IMR-90 (cell line): Measurements from ENCODE around the gene PRKAG2. TPM values are rescaled to one million over a fixed set of nuclear protein-coding genes. Genes with fewer than 3 reads are reported as not detected.
A peak's percentile ranks its signal among the peaks of the same experiment; 100 is the strongest.

Source experiments
- ATAC-seq: fragments of 200-7000 bp; cut with Tn5 transposase; 2 replicates; pipeline ENCODE4 v1.9.1; 2020; ENCODE audit warnings: low read depth, mild to moderate bottlenecking, moderate library complexity
- BruUV-seq: library from RNA; stranded (reverse); fragments of 400-500 nt; replicated peaks from 2 replicates; lab custom pipeline; 2021; lab: Mats Ljungman, UMichigan
- CTCF ChIA-PET: fragments of 300-600 bp; formaldehyde crosslinking; extraction: SDS; loops from one replicate; lab custom pipeline; 2021; ENCODE audit warnings: antibody characterized with exemption; lab: Yijun Ruan, JAX
- POLR2A ChIA-PET: fragments of 300-600 bp; sonication (Branson Sonifier 250); formaldehyde crosslinking; loops from one replicate; lab custom pipeline; 2022; ENCODE audit warnings: antibody characterized with exemption; ENCODE audit not compliant: unreplicated experiment; lab: Charles Lee
- DNase-seq: peaks from one replicate; pipeline ENCODE4 v3.0.0; 2013
- H2AFZ ChIP-seq: replicated peaks from 2 replicates; pipeline ENCODE3; 2013; ENCODE audit warnings: low read length, mild to moderate bottlenecking; ENCODE audit not compliant: poor library complexity
- H2AK5ac ChIP-seq: 2 replicates; pipeline ENCODE4 v1.6.1; 2013; ENCODE audit warnings: low read depth, low read length, inconsistent platforms
- H2AK9ac ChIP-seq: replicated peaks from 2 replicates; pipeline ENCODE3; 2013; ENCODE audit warnings: mild to moderate bottlenecking, low read depth, low read length, moderate library complexity; ENCODE audit not compliant: poor library complexity
- H2BK120ac ChIP-seq: 2 replicates; pipeline ENCODE4 v1.6.1; 2013; ENCODE audit warnings: low read depth, low read length, inconsistent platforms
- H2BK15ac ChIP-seq: 3 replicates; pipeline ENCODE4 v1.6.1; 2013; ENCODE audit warnings: low read depth, low read length, inconsistent platforms
- H2BK20ac ChIP-seq: 2 replicates; pipeline ENCODE4 v1.6.1; 2013; ENCODE audit warnings: low read depth, mild to moderate bottlenecking, inconsistent platforms, low read length, moderate library complexity
- H2BK5ac ChIP-seq: 2 replicates; pipeline ENCODE4 v1.6.1; 2013; ENCODE audit warnings: mild to moderate bottlenecking, low read depth, low read length, inconsistent platforms; ENCODE audit not compliant: poor library complexity, severe bottlenecking
- H3K14ac ChIP-seq: replicated peaks from 2 replicates; pipeline ENCODE4 v1.6.1; 2013; ENCODE audit warnings: low read depth, low read length, inconsistent platforms
- H3K18ac ChIP-seq: 2 replicates; pipeline ENCODE4 v1.6.1; 2013; ENCODE audit warnings: low read depth, low read length, control low read depth
- H3K23ac ChIP-seq: 2 replicates; pipeline ENCODE4 v1.6.1; 2013; ENCODE audit warnings: low read depth, low read length, inconsistent platforms
- H3K27ac ChIP-seq: 2 replicates; pipeline ENCODE4 v1.5.1; 2013; ENCODE audit warnings: mild to moderate bottlenecking, control low read depth, low read length; ENCODE audit not compliant: insufficient read depth
- H3K27me3 ChIP-seq: 2 replicates; pipeline ENCODE4 v1.6.1; 2013; ENCODE audit warnings: low read length; ENCODE audit not compliant: control insufficient read depth, insufficient read depth
- H3K36me3 ChIP-seq: 2 replicates; pipeline ENCODE4 v1.6.1; 2013; ENCODE audit warnings: low read length, mixed read lengths; ENCODE audit not compliant: control insufficient read depth, insufficient read depth
- H3K4ac ChIP-seq: 2 replicates; pipeline ENCODE4 v1.6.1; 2013; ENCODE audit warnings: low read depth, low read length, inconsistent platforms
- H3K4me1 ChIP-seq: 2 replicates; pipeline ENCODE4 v1.6.1; 2013; ENCODE audit warnings: low read length, mixed read lengths; ENCODE audit not compliant: control insufficient read depth, insufficient read depth
- H3K4me2 ChIP-seq: 2 replicates; pipeline ENCODE4 v1.6.1; 2013; ENCODE audit warnings: low read depth, mild to moderate bottlenecking, control low read depth, low read length, moderate library complexity
- H3K4me3 ChIP-seq: 2 replicates; pipeline ENCODE4 v1.5.1; 2013; ENCODE audit warnings: low read depth, mild to moderate bottlenecking, control low read depth, low read length, moderate library complexity; ENCODE audit not compliant: insufficient read depth
- H3K56ac ChIP-seq: 2 replicates; pipeline ENCODE4 v1.6.1; 2013; ENCODE audit warnings: low read length, inconsistent platforms; ENCODE audit not compliant: insufficient read depth; ENCODE audit errors: extremely low read depth
- H3K79me1 ChIP-seq, 2 experiments: 2 replicates each; pipeline ENCODE4 v1.6.1; 2013; ENCODE audit warnings: low read length in 2 of 2, inconsistent platforms in 1 of 2, low read depth in 1 of 2
- H3K9ac ChIP-seq: 2 replicates; pipeline ENCODE4 v1.6.1; 2013; ENCODE audit warnings: low read depth, low read length, control low read depth
- H3K9me1 ChIP-seq: 2 replicates; pipeline ENCODE4 v1.6.1; 2013; ENCODE audit warnings: low read length, inconsistent platforms; ENCODE audit not compliant: insufficient read depth
- H3K9me3 ChIP-seq: 2 replicates; pipeline ENCODE4 v1.6.1; 2013; ENCODE audit warnings: low read length; ENCODE audit not compliant: control insufficient read depth, insufficient read depth
- H4K20me1 ChIP-seq: 2 replicates; pipeline ENCODE4 v1.6.1; 2013; ENCODE audit warnings: low read length, inconsistent platforms; ENCODE audit not compliant: insufficient read depth
- H4K5ac ChIP-seq: 2 replicates; pipeline ENCODE4 v1.6.1; 2013; ENCODE audit warnings: mild to moderate bottlenecking, low read depth, low read length, control low read depth
- H4K8ac ChIP-seq, 2 experiments: 2 replicates each; pipeline ENCODE4 v1.6.1; 2013; ENCODE audit warnings: low read depth in 2 of 2, low read length in 2 of 2, control low read depth in 1 of 2, inconsistent platforms in 1 of 2
- H4K91ac ChIP-seq: 2 replicates; pipeline ENCODE4 v1.6.1; 2013; ENCODE audit warnings: low read depth, low read length, inconsistent platforms; ENCODE audit not compliant: insufficient read depth
- BHLHE40 ChIP-seq: fragments of 150-350 bp; IDR thresholded peaks from 2 replicates; pipeline ENCODE4 v1.6.1; 2016; ENCODE audit warnings: mild to moderate bottlenecking, low read depth, low read length
- CEBPB ChIP-seq: IDR thresholded peaks from 2 replicates; pipeline ENCODE4 v1.6.1; 2012; ENCODE audit warnings: low read depth, low read length, improper control_type of control experiment
- CHD1 ChIP-seq: IDR thresholded peaks from 2 replicates; pipeline ENCODE4 v1.6.1; 2012; ENCODE audit warnings: low read depth, low read length, improper control_type of control experiment
- FOS ChIP-seq: fragments of 150-350 bp; IDR thresholded peaks from 2 replicates; pipeline ENCODE4 v1.6.1; 2016; ENCODE audit warnings: low read depth, low read length
- MAFK ChIP-seq: IDR thresholded peaks from 2 replicates; pipeline ENCODE4 v1.6.1; 2012; ENCODE audit warnings: low read depth, low read length, improper control_type of control experiment
- MAZ ChIP-seq: IDR thresholded peaks from 2 replicates; pipeline ENCODE4 v1.6.1; 2012; ENCODE audit warnings: low read depth, mild to moderate bottlenecking, low read length, improper control_type of control experiment, moderate library complexity, borderline replicate concordance
- MXI1 ChIP-seq: IDR thresholded peaks from 2 replicates; pipeline ENCODE4 v1.6.1; 2012; ENCODE audit warnings: low read depth, mild to moderate bottlenecking, low read length, moderate library complexity, borderline replicate concordance
- NFE2L2 ChIP-seq: fragments of 150-350 bp; IDR thresholded peaks from 2 replicates; pipeline ENCODE4 v1.6.1; 2016; ENCODE audit warnings: low read depth, mild to moderate bottlenecking, low read length
- POLR2A ChIP-seq: IDR thresholded peaks from 2 replicates; pipeline ENCODE4 v1.6.1; 2012; ENCODE audit warnings: mild to moderate bottlenecking, low read depth, low read length
- RAD21 ChIP-seq: IDR thresholded peaks from 2 replicates; pipeline ENCODE4 v1.6.1; 2012; ENCODE audit warnings: low read length, improper control_type of control experiment
- RCOR1 ChIP-seq: IDR thresholded peaks from 2 replicates; pipeline ENCODE4 v1.6.1; 2012; ENCODE audit warnings: mild to moderate bottlenecking, low read length, improper control_type of control experiment; ENCODE audit not compliant: insufficient replicate concordance
- RFX5 ChIP-seq: IDR thresholded peaks from 2 replicates; pipeline ENCODE4 v1.8.0; 2012; ENCODE audit warnings: low read depth, mild to moderate bottlenecking, low read length, moderate library complexity
- SMC3 ChIP-seq: fragments of 150-350 bp; IDR thresholded peaks from 2 replicates; pipeline ENCODE4 v1.6.1; 2016; ENCODE audit warnings: low read depth, mild to moderate bottlenecking, antibody characterized with exemption, low read length, moderate library complexity
- WGBS, 2 experiments: methylation state at CpG; one replicate each; pipeline versions ENCODE4 v1.1.5 to v1.1.7; 2013; ENCODE audit warnings: missing lambda C conversion rate in 2 of 2; ENCODE audit not compliant: insufficient read length in 1 of 2; ENCODE audit errors: extremely low coverage in 2 of 2; 5-methylcytosine and 5-hydroxymethylcytosine counted together
- dilution Hi-C: fragments of 300-500 bp; cut with HindIII; formaldehyde crosslinking; loops from one replicate; pipeline ENCODE4 v1.14.3; 2018; ENCODE audit warnings: low sequenced_read_pairs; ENCODE audit not compliant: unreplicated experiment
- in situ Hi-C: fragments of 300-500 bp; cut with MboI; formaldehyde crosslinking; loops from 3 replicates; pipeline ENCODE4 v1.14.3; 2019; ENCODE audit warnings: low sequenced_read_pairs, inconsistent platforms, mixed read lengths
- intact Hi-C: fragments of 100-400 bp; cut with micrococcal nuclease; formaldehyde crosslinking; loops from 2 replicates; pipeline ENCODE4 v1.10.0; 2022
- polyA plus RNA-seq, 3 experiments: library from polyadenylated mRNA; depleted of rRNA; stranded (reverse); fragments of >200 nt; gene quantifications; 2 replicates each; pipeline ENCODE4 v1.2.3, GENCODE V29; 2012; ENCODE audit warnings: low replicate concordance in 1 of 3
- total RNA-seq: library from RNA; depleted of rRNA; stranded (reverse); fragments of >200 nt; gene quantifications from 2 replicates; pipeline ENCODE4 v1.2.3, GENCODE V29; 2012
- TF ChIP-seq, protein P1 (sequence below): fragments of 150-350 bp; IDR thresholded peaks from 2 replicates; pipeline ENCODE4 v1.6.1; 2016; ENCODE audit warnings: low read depth, mild to moderate bottlenecking, low read length, moderate library complexity, borderline replicate concordance
- TF ChIP-seq, protein P2 (sequence below): fragments of 150-350 bp; IDR thresholded peaks from 2 replicates; pipeline ENCODE4 v1.6.1; 2017; ENCODE audit warnings: mild to moderate bottlenecking, antibody characterized with exemption, low read length, low read depth
- TF ChIP-seq, protein P3 (sequence below): conservative IDR thresholded peaks from 2 replicates; pipeline ENCODE4 v1.5.1; 2012; ENCODE audit warnings: mild to moderate bottlenecking, low read depth, low read length, improper control_type of control experiment

Gene PRKAG2
- total and polyA plus RNA-seq, 2 of the 4 experiments (the other 2 are of a cell fraction) = 15.4 to 21.6 TPM

DNA sequence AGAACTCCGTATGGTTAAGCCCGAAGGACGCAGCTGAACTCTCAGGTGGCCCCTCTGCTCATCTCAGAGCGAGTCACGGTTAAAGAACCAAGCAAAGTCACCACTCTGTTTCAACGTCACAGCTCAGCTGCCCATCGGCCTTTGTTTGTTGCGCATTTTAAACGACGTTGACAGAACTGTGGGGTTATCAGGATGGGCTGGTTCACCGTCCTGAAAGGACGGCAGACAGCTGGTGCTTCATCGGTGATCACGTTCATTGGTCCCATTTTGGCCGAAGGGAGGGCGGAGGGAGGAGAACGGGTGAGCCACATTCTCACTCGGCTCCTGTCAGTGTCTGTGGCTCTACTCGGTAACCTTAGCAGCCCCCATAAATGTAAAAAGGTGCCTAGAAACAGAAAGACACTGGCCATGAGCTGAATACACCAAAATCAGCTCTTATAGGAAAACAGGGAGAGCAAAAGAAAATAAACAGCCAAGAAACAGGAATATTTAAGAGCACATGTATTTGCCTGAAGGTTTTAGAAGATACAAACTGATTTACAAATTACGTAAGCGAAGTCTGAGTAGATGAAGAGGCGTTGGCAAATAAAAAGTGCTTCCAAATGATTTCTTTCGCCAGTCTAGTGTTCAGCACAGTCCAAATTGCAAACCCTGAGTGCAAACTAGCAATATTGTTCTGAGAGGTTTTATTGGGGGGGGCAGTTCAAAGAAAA lies 8.4 kb downstream of the PRKAG2 start:
- Histone ChIP-seq H3K14ac (no peak overlapping the region), H2AFZ (no peak overlapping the region), H2AK9ac (no peak overlapping the region), H3K36me3 (no peaks in the 10 kb centered on the region), H3K9me3 (no peaks in the 10 kb centered on the region), H2BK120ac (no peak overlapping the region), H4K91ac (no peak overlapping the region), H2AK5ac (no peak overlapping the region), H2BK5ac (no peak overlapping the region), H3K23ac (no peak overlapping the region), H3K27me3 (peaks cover 52% of the 10 kb centered on the region), H3K18ac (no peak overlapping the region), H2BK20ac (no peak overlapping the region), H4K5ac (no peak overlapping the region), H3K56ac (no peak overlapping the region), H3K4me2 (peak overlapping the region; percentile 59; the same call in 1 of the 2 replicates), H3K9me1 (no peaks in the 10 kb centered on the region), H4K20me1 (no peaks in the 10 kb centered on the region), H2BK15ac (no peak overlapping the region), H3K4me1 (peaks cover 3% of the 10 kb centered on the region; the same call in 1 of the 2 replicates), H3K27ac (no peak overlapping the region), H3K79me1 (no peaks in the 10 kb centered on the region), H3K4me3 (no peak overlapping the region), H3K4ac (no peak overlapping the region), H3K9ac (no peak overlapping the region), H4K8ac (no peak overlapping the region)
- BruUV-seq = no TSS peak
- TF ChIP-seq BHLHE40 = no peak
- TF ChIP-seq RAD21 = no peak
- no peak for TF ChIP-seq RCOR1
- TF ChIP-seq, protein P1, sequence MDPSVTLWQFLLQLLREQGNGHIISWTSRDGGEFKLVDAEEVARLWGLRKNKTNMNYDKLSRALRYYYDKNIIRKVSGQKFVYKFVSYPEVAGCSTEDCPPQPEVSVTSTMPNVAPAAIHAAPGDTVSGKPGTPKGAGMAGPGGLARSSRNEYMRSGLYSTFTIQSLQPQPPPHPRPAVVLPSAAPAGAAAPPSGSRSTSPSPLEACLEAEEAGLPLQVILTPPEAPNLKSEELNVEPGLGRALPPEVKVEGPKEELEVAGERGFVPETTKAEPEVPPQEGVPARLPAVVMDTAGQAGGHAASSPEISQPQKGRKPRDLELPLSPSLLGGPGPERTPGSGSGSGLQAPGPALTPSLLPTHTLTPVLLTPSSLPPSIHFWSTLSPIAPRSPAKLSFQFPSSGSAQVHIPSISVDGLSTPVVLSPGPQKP = no peak
- TF ChIP-seq MXI1 = no peak
- no peak for TF ChIP-seq POLR2A
- no peak for TF ChIP-seq MAFK
- no peak for TF ChIP-seq SMC3
- TF ChIP-seq, protein P2, sequence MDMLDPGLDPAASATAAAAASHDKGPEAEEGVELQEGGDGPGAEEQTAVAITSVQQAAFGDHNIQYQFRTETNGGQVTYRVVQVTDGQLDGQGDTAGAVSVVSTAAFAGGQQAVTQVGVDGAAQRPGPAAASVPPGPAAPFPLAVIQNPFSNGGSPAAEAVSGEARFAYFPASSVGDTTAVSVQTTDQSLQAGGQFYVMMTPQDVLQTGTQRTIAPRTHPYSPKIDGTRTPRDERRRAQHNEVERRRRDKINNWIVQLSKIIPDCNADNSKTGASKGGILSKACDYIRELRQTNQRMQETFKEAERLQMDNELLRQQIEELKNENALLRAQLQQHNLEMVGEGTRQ = no peak
- TF ChIP-seq, protein P3, sequence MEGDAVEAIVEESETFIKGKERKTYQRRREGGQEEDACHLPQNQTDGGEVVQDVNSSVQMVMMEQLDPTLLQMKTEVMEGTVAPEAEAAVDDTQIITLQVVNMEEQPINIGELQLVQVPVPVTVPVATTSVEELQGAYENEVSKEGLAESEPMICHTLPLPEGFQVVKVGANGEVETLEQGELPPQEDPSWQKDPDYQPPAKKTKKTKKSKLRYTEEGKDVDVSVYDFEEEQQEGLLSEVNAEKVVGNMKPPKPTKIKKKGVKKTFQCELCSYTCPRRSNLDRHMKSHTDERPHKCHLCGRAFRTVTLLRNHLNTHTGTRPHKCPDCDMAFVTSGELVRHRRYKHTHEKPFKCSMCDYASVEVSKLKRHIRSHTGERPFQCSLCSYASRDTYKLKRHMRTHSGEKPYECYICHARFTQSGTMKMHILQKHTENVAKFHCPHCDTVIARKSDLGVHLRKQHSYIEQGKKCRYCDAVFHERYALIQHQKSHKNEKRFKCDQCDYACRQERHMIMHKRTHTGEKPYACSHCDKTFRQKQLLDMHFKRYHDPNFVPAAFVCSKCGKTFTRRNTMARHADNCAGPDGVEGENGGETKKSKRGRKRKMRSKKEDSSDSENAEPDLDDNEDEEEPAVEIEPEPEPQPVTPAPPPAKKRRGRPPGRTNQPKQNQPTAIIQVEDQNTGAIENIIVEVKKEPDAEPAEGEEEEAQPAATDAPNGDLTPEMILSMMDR = no peak
- TF ChIP-seq CEBPB = no peak
- no peak for TF ChIP-seq RFX5
- no peak for TF ChIP-seq NFE2L2
- no peak for TF ChIP-seq CHD1
- TF ChIP-seq FOS = no peak
- TF ChIP-seq MAZ = no peak
- ATAC-seq (peak; percentile 27), DNase-seq (no peak)
- intact Hi-C loops (no loop called here), in situ Hi-C loops (no loop called here), dilution Hi-C loops (no loop called here)
- POLR2A ChIA-PET = no interaction called here
- CTCF ChIA-PET = no interaction called here
- 30% methylated on average over 2 of the region's 23 CpGs; no CpG with 5 or more reads in 1 of the 2 experiments for WGBS, 2 experiments
